ENCODE results near the gene PACSIN3. TPM values are rescaled to one million over a fixed set of nuclear protein-coding genes. Genes with fewer than 3 reads are reported as not detected.

Gene PACSIN3
- polyA plus RNA-seq, 1 donor (not counting 4 experiments of a cell fraction or from before 2014, with no cell fraction given), result 28.1 TPM

DNA sequence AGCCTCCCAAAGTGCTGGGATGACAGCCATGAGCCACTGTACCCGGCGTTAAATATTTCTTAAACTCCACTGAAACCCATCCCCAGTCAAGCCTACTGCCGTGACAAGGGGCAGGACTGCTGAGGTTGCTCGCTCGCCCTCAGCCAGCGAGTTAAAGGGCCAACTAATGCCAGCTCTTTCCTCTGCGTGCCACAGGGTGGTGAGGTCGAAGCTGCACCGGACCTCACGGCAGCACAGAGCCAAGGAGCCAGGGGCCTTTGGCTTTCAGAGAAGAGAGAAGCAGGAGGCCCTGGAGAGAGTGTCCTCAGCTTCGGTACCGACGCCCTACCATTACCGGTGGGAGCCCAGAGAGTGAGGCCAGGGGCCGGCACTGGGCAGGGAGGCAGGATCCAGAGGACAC lies 22.3 kb downstream of the PACSIN3 start:
- no peaks in the 10 kb centered on the region for H3K9me3 ChIP-seq (ENCODE audit: control insufficient read depth, low read depth, low read length)
- no peak overlapping the region for H3K4me2 ChIP-seq (ENCODE audit: control insufficient read depth, extremely low read depth, insufficient read depth, low read depth, low read length)
- FAIRE-seq, result no peak
- H3K79me2 ChIP-seq (ENCODE audit: control insufficient read depth, insufficient read depth, low read length), result peaks cover 3% of the 10 kb centered on the region
- H3K27ac ChIP-seq (ENCODE audit: control insufficient read depth, insufficient read depth, low read length), result no peak overlapping the region
- no peak overlapping the region for H3K9ac ChIP-seq (ENCODE audit: control insufficient read depth, extremely low read depth, insufficient read depth, low read length)
- TF ChIP-seq, protein P1, sequence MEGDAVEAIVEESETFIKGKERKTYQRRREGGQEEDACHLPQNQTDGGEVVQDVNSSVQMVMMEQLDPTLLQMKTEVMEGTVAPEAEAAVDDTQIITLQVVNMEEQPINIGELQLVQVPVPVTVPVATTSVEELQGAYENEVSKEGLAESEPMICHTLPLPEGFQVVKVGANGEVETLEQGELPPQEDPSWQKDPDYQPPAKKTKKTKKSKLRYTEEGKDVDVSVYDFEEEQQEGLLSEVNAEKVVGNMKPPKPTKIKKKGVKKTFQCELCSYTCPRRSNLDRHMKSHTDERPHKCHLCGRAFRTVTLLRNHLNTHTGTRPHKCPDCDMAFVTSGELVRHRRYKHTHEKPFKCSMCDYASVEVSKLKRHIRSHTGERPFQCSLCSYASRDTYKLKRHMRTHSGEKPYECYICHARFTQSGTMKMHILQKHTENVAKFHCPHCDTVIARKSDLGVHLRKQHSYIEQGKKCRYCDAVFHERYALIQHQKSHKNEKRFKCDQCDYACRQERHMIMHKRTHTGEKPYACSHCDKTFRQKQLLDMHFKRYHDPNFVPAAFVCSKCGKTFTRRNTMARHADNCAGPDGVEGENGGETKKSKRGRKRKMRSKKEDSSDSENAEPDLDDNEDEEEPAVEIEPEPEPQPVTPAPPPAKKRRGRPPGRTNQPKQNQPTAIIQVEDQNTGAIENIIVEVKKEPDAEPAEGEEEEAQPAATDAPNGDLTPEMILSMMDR (optimal IDR thresholded peaks at IDR 0.05 in 1 of 3, IDR thresholded peaks at IDR 0.05 in 1 of 3, conservative IDR thresholded peaks at IDR 0.05 in 1 of 3; ENCODE audit: extremely low read depth in 1 of 3, insufficient read depth in 2 of 3, low read length in 3 of 3), result no peak
- no peak for TF ChIP-seq EZH2 (IDR thresholded peaks at IDR 0.05; ENCODE audit: low read length)
- H3K36me3 ChIP-seq (ENCODE audit: control insufficient read depth in 2 of 2, extremely low read depth in 1 of 2, insufficient read depth in 2 of 2, low read length in 2 of 2), result peaks cover 40 to 41% of the 10 kb centered on the region in 2 experiments
- H3K27me3 ChIP-seq (ENCODE audit: control insufficient read depth, extremely low read depth, insufficient read depth, low read length), result no peaks in the 10 kb centered on the region
- DNase-seq (ENCODE audit: low read depth, low spot score), result no peak
- H3K9me1 ChIP-seq (ENCODE audit: control insufficient read depth, extremely low read depth, insufficient read depth, low read length), result no peaks in the 10 kb centered on the region
- no peaks in the 10 kb centered on the region for H4K20me1 ChIP-seq (ENCODE audit: control insufficient read depth, extremely low read depth, insufficient read depth, low read length)
- H2AFZ ChIP-seq (ENCODE audit: control insufficient read depth, low read length), result no peak overlapping the region
- H3K4me3 ChIP-seq (ENCODE audit: control insufficient read depth in 2 of 3, extremely low read depth in 1 of 3, insufficient read depth in 2 of 3, low read depth in 1 of 3, low read length in 3 of 3), result no peak overlapping the region
- dilution Hi-C loops (cut with MboI; ENCODE audit: extremely low pct_ligation_motif_present, low sequenced_read_pairs), result no loop called here
- H3K4me1 ChIP-seq (ENCODE audit: control insufficient read depth, extremely low read depth, insufficient read depth, low read length), result no peaks in the 10 kb centered on the region

DNA sequence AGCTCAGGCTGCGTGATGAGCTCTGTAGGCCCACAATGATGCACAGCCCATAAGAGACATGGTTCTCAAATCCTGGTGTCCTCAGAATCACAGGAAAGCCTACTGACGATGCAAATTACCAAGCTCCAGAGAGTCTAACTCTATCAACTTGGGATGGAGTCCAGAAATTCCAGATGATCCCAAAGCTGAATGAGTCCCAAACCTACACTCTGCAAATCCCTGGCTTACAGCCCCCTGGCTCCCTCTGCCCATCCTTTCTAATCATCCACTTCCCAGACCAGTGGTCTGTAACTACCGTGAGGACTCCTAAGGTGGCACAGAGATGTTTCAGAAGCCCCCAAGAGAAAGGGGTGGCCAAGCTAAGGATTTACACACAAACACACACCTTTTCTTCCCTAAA lies 23.0 kb downstream of the PACSIN3 start:
- Histone ChIP-seq H3K9me3 (ENCODE audit: control insufficient read depth, low read depth, low read length) (no peaks in the 10 kb centered on the region), H3K27ac (ENCODE audit: control insufficient read depth, insufficient read depth, low read length) (no peak overlapping the region), H3K36me3 (ENCODE audit: control insufficient read depth in 2 of 2, extremely low read depth in 1 of 2, insufficient read depth in 2 of 2, low read length in 2 of 2) (peaks cover 35 to 36% of the 10 kb centered on the region in 2 experiments), H3K4me2 (ENCODE audit: control insufficient read depth, extremely low read depth, insufficient read depth, low read depth, low read length) (no peak overlapping the region), H3K79me2 (ENCODE audit: control insufficient read depth, insufficient read depth, low read length) (no peaks in the 10 kb centered on the region), H3K9ac (ENCODE audit: control insufficient read depth, extremely low read depth, insufficient read depth, low read length) (no peak overlapping the region), H3K9me1 (ENCODE audit: control insufficient read depth, extremely low read depth, insufficient read depth, low read length) (no peaks in the 10 kb centered on the region), H3K4me3 (ENCODE audit: control insufficient read depth in 2 of 3, extremely low read depth in 1 of 3, insufficient read depth in 2 of 3, low read depth in 1 of 3, low read length in 3 of 3) (no peak overlapping the region), H3K27me3 (ENCODE audit: control insufficient read depth, extremely low read depth, insufficient read depth, low read length) (no peaks in the 10 kb centered on the region), H4K20me1 (ENCODE audit: control insufficient read depth, extremely low read depth, insufficient read depth, low read length) (no peaks in the 10 kb centered on the region), H2AFZ (ENCODE audit: control insufficient read depth, low read length) (no peak overlapping the region), H3K4me1 (ENCODE audit: control insufficient read depth, extremely low read depth, insufficient read depth, low read length) (no peaks in the 10 kb centered on the region)
- TF ChIP-seq, protein P1 (optimal IDR thresholded peaks at IDR 0.05 in 1 of 3, IDR thresholded peaks at IDR 0.05 in 1 of 3, conservative IDR thresholded peaks at IDR 0.05 in 1 of 3; ENCODE audit: extremely low read depth in 1 of 3, insufficient read depth in 2 of 3, low read length in 3 of 3), result no peak
- TF ChIP-seq EZH2 (IDR thresholded peaks at IDR 0.05; ENCODE audit: low read length), result no peak
- DNase-seq (ENCODE audit: low read depth, low spot score), result no peak
- dilution Hi-C loops (cut with MboI; ENCODE audit: extremely low pct_ligation_motif_present, low sequenced_read_pairs), result no loop called here
- FAIRE-seq, result no peak
